ENCODE data around the gene PLPP2. TPM values are rescaled to one million over a fixed set of nuclear protein-coding genes. Genes with fewer than 3 reads are reported as not detected.

Gene PLPP2
- total and polyA plus RNA-seq, 9 of the 15 experiments (the other 6 are each of a cell fraction or from before 2014, with no cell fraction given): 0.51 to 4.4 (median 2.2) TPM; not detected in 1

DNA sequence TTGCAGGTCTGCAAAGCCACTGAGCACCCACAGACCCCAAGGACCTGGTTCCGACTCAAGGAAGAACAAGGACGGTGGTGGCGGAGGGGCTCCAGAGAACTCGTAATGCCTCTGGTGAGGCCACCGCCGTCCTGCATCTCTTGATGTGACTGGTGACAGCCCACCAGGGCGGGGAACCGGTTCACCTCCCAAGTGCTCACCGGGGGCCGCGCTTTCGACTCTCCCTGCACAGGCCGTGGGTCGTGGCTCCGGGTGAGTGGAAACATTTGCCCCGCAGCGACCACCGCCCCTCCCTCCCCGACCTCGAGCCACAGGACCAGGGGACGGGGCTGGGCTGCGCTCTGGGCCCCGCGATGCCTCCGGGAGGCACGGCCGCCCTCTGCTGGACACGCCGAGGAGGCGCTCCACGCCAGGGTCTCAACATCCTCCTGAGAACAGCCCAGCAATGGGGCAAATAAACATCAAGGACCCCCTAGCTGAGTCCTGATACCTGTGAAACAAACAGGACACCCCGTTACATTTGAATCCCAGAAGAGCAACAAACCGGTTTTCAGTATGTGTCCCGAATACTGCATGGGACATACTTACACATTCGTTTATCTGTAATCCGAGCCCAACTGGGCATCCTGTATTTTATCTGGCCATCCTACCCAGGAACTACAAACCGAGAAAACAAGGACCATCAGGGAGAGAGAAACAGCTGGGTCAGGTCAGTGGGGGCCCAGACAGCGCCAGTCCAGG is 3.9 kb upstream of the PLPP2 start (continued):
- TF ChIP-seq REST (IDR thresholded peaks at IDR 0.05; ENCODE audit: borderline replicate concordance) (peak; percentile 51; the same call in 1 of the 2 replicates), REST (CRISPR knock-in tag; IDR thresholded peaks at IDR 0.05; ENCODE audit: low read depth) (no peak), PKNOX1 (IDR thresholded peaks at IDR 0.05) (0 out of 2 replicates have a peak, but pooled peaks have one; percentile 30), MTA2 (IDR thresholded peaks at IDR 0.05; ENCODE audit: low read depth) (no peak), KAT7 (CRISPR knock-in tag; IDR thresholded peaks at IDR 0.05; ENCODE audit: borderline replicate concordance) (no peak), ZNF551 (CRISPR knock-in tag; IDR thresholded peaks at IDR 0.05) (no peak), ERF (CRISPR knock-in tag; IDR thresholded peaks at IDR 0.05) (no peak), PHF20 (IDR thresholded peaks at IDR 0.05; ENCODE audit: partially characterized antibody) (no peak), SRSF3 (IDR thresholded peaks at IDR 0.05; ENCODE audit: insufficient read depth, low read length) (no peak), PHB (CRISPR knock-in tag; IDR thresholded peaks at IDR 0.05) (no peak), BACH1 (tag; IDR thresholded peaks at IDR 0.05) (no peak), RB1 (IDR thresholded peaks at IDR 0.05; ENCODE audit: low read depth) (0 out of 2 replicates have a peak, but pooled peaks have one; percentile 30), ETS1 (conservative IDR thresholded peaks at IDR 0.05; ENCODE audit: control insufficient read depth, low read depth, low read length) (no peak)
- TF ChIP-seq, protein P1, sequence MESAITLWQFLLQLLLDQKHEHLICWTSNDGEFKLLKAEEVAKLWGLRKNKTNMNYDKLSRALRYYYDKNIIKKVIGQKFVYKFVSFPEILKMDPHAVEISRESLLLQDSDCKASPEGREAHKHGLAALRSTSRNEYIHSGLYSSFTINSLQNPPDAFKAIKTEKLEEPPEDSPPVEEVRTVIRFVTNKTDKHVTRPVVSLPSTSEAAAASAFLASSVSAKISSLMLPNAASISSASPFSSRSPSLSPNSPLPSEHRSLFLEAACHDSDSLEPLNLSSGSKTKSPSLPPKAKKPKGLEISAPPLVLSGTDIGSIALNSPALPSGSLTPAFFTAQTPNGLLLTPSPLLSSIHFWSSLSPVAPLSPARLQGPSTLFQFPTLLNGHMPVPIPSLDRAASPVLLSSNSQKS (CRISPR knock-in tag; IDR thresholded peaks at IDR 0.05): no peak
- TF ChIP-seq, protein P2, sequence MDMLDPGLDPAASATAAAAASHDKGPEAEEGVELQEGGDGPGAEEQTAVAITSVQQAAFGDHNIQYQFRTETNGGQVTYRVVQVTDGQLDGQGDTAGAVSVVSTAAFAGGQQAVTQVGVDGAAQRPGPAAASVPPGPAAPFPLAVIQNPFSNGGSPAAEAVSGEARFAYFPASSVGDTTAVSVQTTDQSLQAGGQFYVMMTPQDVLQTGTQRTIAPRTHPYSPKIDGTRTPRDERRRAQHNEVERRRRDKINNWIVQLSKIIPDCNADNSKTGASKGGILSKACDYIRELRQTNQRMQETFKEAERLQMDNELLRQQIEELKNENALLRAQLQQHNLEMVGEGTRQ (CRISPR knock-in tag; IDR thresholded peaks at IDR 0.05): no peak

Data from K562 (cell line).